NB4 (cell line): ENCODE results near the gene NLRP6.

ENCODE experiments used
- DNase-seq: peaks from one replicate; pipeline ENCODE4 v3.0.0; 2010; ENCODE audit warnings: low read depth
- H3K4me3 ChIP-seq: one replicate; pipeline ENCODE4 v1.5.1; 2011; ENCODE audit warnings: mild to moderate bottlenecking, low read depth, low read length, moderate library complexity
- MYC ChIP-seq: IDR thresholded peaks from 2 replicates; pipeline ENCODE4 v1.6.1; 2011; ENCODE audit warnings: low read depth, low read length
- POLR2A ChIP-seq: IDR thresholded peaks from 2 replicates; pipeline ENCODE4 v1.6.1; 2011; ENCODE audit warnings: mild to moderate bottlenecking; ENCODE audit not compliant: insufficient read length; ENCODE audit errors: extremely low read depth
- TF ChIP-seq, protein P1 (sequence below): IDR thresholded peaks from 2 replicates; pipeline ENCODE4 v1.6.1; 2011; ENCODE audit warnings: low read depth, low read length
- TF ChIP-seq, protein P2 (sequence below): IDR thresholded peaks from one replicate; pipeline ENCODE4 v1.5.1; 2012; ENCODE audit warnings: low read depth, low read length

NLRP6 gene

DNA sequence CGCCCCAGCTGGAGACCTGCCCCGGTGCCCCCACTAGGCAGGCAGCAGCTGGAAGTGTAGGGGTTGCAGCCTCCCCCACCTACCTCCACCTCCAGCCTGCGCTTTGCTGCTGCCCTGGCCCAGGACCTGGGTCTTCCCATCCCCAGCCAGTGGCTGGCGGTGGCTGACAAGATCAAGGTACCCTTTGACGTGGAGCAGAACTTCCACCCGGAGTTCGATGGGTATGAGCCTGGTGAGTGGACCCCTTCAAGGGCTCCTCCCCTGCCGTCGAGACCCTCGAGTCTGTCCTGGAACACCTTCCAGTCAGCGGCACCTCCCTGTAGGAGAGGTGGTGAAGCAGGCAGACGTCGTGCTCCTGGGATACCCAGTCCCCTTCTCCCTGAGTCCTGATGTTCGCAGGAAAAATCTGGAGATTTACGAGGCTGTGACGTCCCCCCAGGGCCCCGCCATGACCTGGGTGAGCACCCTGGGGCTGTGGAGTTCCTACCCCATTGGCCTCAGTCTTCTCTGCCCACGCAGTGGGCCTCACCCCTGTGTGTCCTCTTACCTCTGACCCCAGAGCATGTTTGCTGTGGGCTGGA, 15.2 kb downstream of the NLRP6 start:
- no peak for DNase-seq

GRCh38 chr11:293852-294661, 15.8 kb downstream of the NLRP6 start:
- H3K4me3 ChIP-seq, result no peak overlapping the region
- DNase-seq, result no peak
- no peak for TF ChIP-seq MYC
- no peak for TF ChIP-seq POLR2A
- TF ChIP-seq, protein P1, sequence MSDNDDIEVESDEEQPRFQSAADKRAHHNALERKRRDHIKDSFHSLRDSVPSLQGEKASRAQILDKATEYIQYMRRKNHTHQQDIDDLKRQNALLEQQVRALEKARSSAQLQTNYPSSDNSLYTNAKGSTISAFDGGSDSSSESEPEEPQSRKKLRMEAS, result no peak
- TF ChIP-seq, protein P2, sequence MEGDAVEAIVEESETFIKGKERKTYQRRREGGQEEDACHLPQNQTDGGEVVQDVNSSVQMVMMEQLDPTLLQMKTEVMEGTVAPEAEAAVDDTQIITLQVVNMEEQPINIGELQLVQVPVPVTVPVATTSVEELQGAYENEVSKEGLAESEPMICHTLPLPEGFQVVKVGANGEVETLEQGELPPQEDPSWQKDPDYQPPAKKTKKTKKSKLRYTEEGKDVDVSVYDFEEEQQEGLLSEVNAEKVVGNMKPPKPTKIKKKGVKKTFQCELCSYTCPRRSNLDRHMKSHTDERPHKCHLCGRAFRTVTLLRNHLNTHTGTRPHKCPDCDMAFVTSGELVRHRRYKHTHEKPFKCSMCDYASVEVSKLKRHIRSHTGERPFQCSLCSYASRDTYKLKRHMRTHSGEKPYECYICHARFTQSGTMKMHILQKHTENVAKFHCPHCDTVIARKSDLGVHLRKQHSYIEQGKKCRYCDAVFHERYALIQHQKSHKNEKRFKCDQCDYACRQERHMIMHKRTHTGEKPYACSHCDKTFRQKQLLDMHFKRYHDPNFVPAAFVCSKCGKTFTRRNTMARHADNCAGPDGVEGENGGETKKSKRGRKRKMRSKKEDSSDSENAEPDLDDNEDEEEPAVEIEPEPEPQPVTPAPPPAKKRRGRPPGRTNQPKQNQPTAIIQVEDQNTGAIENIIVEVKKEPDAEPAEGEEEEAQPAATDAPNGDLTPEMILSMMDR, result no peak

More for the DNA sequence above, 15.2 kb downstream of the NLRP6 start:
- TF ChIP-seq, protein P2, result no peak
- no peak for TF ChIP-seq MYC
- no peak for TF ChIP-seq POLR2A
- TF ChIP-seq, protein P1, result no peak
- no peak overlapping the region for H3K4me3 ChIP-seq

DNA sequence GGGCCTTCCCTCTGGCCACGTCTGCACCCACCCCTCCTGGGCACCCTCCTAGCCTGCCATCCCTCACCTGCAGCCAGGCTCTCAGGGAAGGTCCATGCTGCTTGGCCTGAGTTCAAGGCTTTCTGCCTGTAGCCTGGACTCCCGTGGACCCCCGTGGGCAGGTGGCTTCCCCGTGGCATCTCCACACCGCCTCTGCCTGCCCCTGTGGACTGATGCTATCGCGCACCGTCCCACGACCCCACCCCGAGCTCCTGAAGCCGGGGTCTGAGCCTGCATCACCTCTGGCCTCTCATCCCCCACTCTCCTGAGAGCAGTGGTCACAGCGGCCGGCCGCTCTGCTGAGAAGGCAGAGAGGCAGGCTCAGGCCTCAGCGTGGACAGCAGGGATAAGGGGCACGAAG, 16.6 kb downstream of the NLRP6 start:
- no peak for DNase-seq

GRCh38 chr11:295351-296170, 17.4 kb downstream of the NLRP6 start:
- no peak overlapping the region for H3K4me3 ChIP-seq
- TF ChIP-seq, protein P1, result no peak
- no peak for TF ChIP-seq MYC
- TF ChIP-seq POLR2A, result no peak
- TF ChIP-seq, protein P2, result no peak
- DNase-seq, result no peak

More for the DNA sequence above, 16.6 kb downstream of the NLRP6 start:
- H3K4me3 ChIP-seq, result no peak overlapping the region
- TF ChIP-seq MYC (no peak), POLR2A (no peak)
- TF ChIP-seq, protein P1, result no peak
- TF ChIP-seq, protein P2, result no peak

DNA sequence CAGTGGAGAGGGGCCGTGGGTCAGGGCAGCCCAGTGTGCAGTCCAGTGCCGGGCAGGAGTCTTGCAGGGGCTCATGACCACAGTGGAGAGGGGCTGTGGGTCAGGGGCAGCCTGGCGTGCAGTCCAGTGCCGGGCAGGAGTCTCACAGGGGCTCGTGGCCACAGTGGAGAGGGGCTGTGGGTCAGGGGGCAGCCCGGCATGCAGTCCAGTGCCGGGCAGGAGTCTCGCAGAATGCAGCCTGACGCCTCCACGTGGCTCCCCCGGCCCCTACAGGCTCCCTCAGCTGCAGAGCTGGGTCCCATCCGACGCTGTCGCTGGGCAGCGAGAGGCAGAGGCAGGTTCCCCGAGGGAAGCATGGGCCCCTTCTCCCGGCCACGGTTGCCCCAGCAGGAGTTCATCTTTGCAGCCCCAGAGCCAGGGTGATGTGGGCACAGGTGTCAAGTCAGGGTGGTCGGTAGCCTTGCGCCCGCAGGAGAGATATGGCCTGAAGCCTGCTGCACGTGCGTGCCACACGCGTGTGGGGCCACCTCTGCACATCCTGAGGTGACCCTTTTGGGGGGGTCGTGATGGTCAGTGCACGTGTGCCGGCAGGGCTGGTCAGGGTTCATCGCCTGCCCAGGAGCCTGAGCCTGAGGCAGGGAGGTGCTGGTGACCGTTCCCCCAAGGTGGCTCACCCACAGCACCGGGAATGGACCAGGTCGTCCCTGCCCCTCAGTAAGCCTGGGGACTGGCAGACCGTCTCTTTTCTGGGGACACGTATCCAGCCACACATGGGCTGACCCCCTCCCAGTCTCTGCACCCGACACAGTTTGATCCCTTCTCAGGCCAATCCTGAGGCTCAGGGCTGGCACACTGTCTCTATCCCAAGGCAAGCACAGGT, 18.2 kb downstream of the NLRP6 start:
- no peak for DNase-seq
- no peak for TF ChIP-seq MYC
- TF ChIP-seq, protein P1, result no peak
- TF ChIP-seq, protein P2, result no peak
- no peak for TF ChIP-seq POLR2A

More for the DNA sequence above, 18.2 kb downstream of the NLRP6 start:
- no peak overlapping the region for H3K4me3 ChIP-seq
